Ascending aorta (tissue), 2 donors: ENCODE measurements around the gene IAH1. TPM values are rescaled to one million over a fixed set of nuclear protein-coding genes. Genes with fewer than 3 reads are reported as not detected.

Experiments used
- DNase-seq, 2 donors: peaks; one replicate each; pipeline ENCODE4 v3.0.0-alpha.2; 2019; ENCODE audit warnings: low spot score in 2 of 2
- H3K27ac ChIP-seq, 2 donors: fragments of 200-600 bp; sonication (generic); one replicate each; pipeline ENCODE4 v1.5.1; 2016 to 2017; ENCODE audit warnings: mild to moderate bottlenecking in 1 of 2
- H3K27me3 ChIP-seq: fragments of 200-600 bp; sonication (generic); one replicate; pipeline ENCODE4 v1.5.1; 2017
- H3K36me3 ChIP-seq, 2 donors: fragments of 200-600 bp; sonication (generic); one replicate each; pipeline ENCODE4 v1.5.1; 2016
- H3K4me1 ChIP-seq, 2 donors: fragments of 200-600 bp; sonication (generic); one replicate each; pipeline ENCODE4 v1.5.1; 2016 to 2017; ENCODE audit warnings: mild to moderate bottlenecking in 1 of 2
- H3K4me3 ChIP-seq, 2 donors: fragments of 200-600 bp; sonication (generic); one replicate each; pipeline ENCODE4 v1.5.1; 2016 to 2017; ENCODE audit warnings: mild to moderate bottlenecking in 1 of 2
- H3K9me3 ChIP-seq, 2 donors: fragments of 200-600 bp; sonication (generic); one replicate each; pipeline ENCODE4 v1.5.1; 2016
- CTCF ChIP-seq, 3 experiments: fragments of 200-600 bp in 2 of 3; fragments of 450-650 bp in 1 of 3; sonication (generic) in 2 of 3; IDR thresholded peaks; one replicate each; pipeline ENCODE4 v1.5.1; 2016 to 2019; ENCODE audit warnings: antibody characterized with exemption in 3 of 3, mild to moderate bottlenecking in 1 of 3, moderate library complexity in 1 of 3
- intact Hi-C: fragments of 100-400 bp; cut with DNase I; formaldehyde crosslinking; loops from one replicate; pipeline ENCODE4 v1.15.1; 2023
- total RNA-seq: library from RNA; depleted of rRNA; stranded (reverse); fragments of >200 nt; gene quantifications from one replicate; pipeline ENCODE4 v1.1.0, GENCODE V29; 2016

IAH1 gene
- total RNA-seq, 1 donor from 2014 or later: 86.0 TPM

- H3K36me3 ChIP-seq: peaks cover 32 to 68% of the 10 kb centered on the region in 2 donors
- no peak overlapping the region for H3K4me3 ChIP-seq
- H3K27ac ChIP-seq: no peak overlapping the region
Observed at GRCh38 chr2:9440058-9440727, 34.2 kb upstream of the IAH1 start.

GRCh38 chr2:9441556-9441955 is 32.8 kb upstream of the IAH1 start:
- no peak for DNase-seq
- intact Hi-C loops: no loop called here

More at GRCh38 chr2:9440058-9440727, 34.2 kb upstream of the IAH1 start:
- no peak for TF ChIP-seq CTCF (IDR thresholded peaks at IDR 0.05)
- Histone ChIP-seq H3K9me3 (no peaks in the 10 kb centered on the region), H3K4me1 (no peaks in the 10 kb centered on the region), H3K27me3 (no peaks in the 10 kb centered on the region)
- intact Hi-C loops: no loop called here
- DNase-seq: no peak

GRCh38 chr2:9443526-9443925 is 30.8 kb upstream of the IAH1 start:
- Histone ChIP-seq H3K4me1 (no peaks in the 10 kb centered on the region), H3K9me3 (no peaks in the 10 kb centered on the region), H3K27ac (no peak overlapping the region), H3K27me3 (no peaks in the 10 kb centered on the region), H3K4me3 (no peak overlapping the region), H3K36me3 (peaks cover 43 to 59% of the 10 kb centered on the region in 2 donors)
- TF ChIP-seq CTCF (IDR thresholded peaks at IDR 0.05): no peak
- DNase-seq: no peak
- intact Hi-C loops: no loop called here

More at GRCh38 chr2:9441556-9441955, 32.8 kb upstream of the IAH1 start:
- Histone ChIP-seq H3K4me1 (no peaks in the 10 kb centered on the region), H3K27ac (no peak overlapping the region), H3K27me3 (no peaks in the 10 kb centered on the region), H3K36me3 (peaks cover 38 to 67% of the 10 kb centered on the region in 2 donors), H3K9me3 (no peaks in the 10 kb centered on the region), H3K4me3 (no peak overlapping the region)
- no peak for TF ChIP-seq CTCF (IDR thresholded peaks at IDR 0.05)

- DNase-seq: no peak
- TF ChIP-seq CTCF (IDR thresholded peaks at IDR 0.05): no peak
- no peak overlapping the region for H3K4me3 ChIP-seq
- intact Hi-C loops: no loop called here
- H3K4me1 ChIP-seq: no peaks in the 10 kb centered on the region
- H3K27ac ChIP-seq: no peak overlapping the region
- H3K27me3 ChIP-seq: no peaks in the 10 kb centered on the region
- H3K9me3 ChIP-seq: no peaks in the 10 kb centered on the region
- H3K36me3 ChIP-seq: peaks cover 50 to 60% of the 10 kb centered on the region in 2 donors
Observed at GRCh38 chr2:9445089-9445488, 29.3 kb upstream of the IAH1 start.

- intact Hi-C loops: no loop called here
- Histone ChIP-seq H3K27ac (no peak overlapping the region), H3K27me3 (no peaks in the 10 kb centered on the region), H3K4me1 (no peaks in the 10 kb centered on the region), H3K9me3 (no peaks in the 10 kb centered on the region), H3K36me3 (peaks cover 40 to 47% of the 10 kb centered on the region in 2 donors), H3K4me3 (no peak overlapping the region)
- no peak for DNase-seq
- TF ChIP-seq CTCF (IDR thresholded peaks at IDR 0.05): no peak
Observed at GRCh38 chr2:9451231-9451630, 23.1 kb upstream of the IAH1 start.
